Fibroblast of the aortic adventitia (primary cell): ENCODE measurements around the gene MED29. TPM values are rescaled to one million over a fixed set of nuclear protein-coding genes. Genes with fewer than 3 reads are reported as not detected.

Experiments
- DNase-seq: peaks from one replicate; pipeline ENCODE4 v3.0.0-alpha.2; 2010; ENCODE audit warnings: low read depth
- H3K4me3 ChIP-seq: 2 replicates; pipeline ENCODE4 v1.5.1; 2011; ENCODE audit warnings: low read depth, mild to moderate bottlenecking, control low read depth, low read length, moderate library complexity
- total RNA-seq: library from RNA; depleted of rRNA; stranded (reverse); fragments of >200 nt; gene quantifications from 2 replicates; pipeline ENCODE4 v1.2.3, GENCODE V29; 2012; ENCODE audit warnings: low replicate concordance
- TF ChIP-seq, protein P1 (sequence below): IDR thresholded peaks from 2 replicates; pipeline ENCODE4 v1.5.1; 2011; ENCODE audit warnings: mild to moderate bottlenecking, low read length, control low read depth, inconsistent platforms; ENCODE audit not compliant: insufficient read depth

Gene MED29
- total RNA-seq, 1 donor, result 25.7 TPM

DNA sequence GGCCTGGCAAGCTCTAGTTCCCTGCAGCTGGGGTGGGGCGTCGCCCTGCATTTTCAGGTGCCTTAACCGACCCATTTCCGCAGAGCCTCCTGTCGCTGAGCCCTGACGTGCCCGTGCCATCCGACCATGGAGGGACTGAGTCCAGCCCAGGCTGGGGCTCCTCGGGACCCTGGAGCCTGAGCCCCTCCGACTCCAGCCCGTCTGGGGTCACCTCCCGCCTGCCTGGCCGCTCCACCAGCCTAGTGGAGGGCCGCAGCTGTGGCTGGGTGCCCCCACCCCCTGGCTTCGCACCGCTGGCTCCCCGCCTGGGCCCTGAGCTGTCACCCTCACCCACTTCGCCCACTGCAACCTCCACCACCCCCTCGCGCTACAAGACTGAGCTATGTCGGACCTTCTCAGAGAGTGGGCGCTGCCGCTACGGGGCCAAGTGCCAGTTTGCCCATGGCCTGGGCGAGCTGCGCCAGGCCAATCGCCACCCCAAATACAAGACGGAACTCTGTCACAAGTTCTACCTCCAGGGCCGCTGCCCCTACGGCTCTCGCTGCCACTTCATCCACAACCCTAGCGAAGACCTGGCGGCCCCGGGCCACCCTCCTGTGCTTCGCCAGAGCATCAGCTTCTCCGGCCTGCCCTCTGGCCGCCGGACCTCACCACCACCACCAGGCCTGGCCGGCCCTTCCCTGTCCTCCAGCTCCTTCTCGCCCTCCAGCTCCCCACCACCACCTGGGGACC, 16.6 kb downstream of the MED29 start:
- H3K4me3 ChIP-seq, result peak overlapping the region; percentile 94
- TF ChIP-seq, protein P1, sequence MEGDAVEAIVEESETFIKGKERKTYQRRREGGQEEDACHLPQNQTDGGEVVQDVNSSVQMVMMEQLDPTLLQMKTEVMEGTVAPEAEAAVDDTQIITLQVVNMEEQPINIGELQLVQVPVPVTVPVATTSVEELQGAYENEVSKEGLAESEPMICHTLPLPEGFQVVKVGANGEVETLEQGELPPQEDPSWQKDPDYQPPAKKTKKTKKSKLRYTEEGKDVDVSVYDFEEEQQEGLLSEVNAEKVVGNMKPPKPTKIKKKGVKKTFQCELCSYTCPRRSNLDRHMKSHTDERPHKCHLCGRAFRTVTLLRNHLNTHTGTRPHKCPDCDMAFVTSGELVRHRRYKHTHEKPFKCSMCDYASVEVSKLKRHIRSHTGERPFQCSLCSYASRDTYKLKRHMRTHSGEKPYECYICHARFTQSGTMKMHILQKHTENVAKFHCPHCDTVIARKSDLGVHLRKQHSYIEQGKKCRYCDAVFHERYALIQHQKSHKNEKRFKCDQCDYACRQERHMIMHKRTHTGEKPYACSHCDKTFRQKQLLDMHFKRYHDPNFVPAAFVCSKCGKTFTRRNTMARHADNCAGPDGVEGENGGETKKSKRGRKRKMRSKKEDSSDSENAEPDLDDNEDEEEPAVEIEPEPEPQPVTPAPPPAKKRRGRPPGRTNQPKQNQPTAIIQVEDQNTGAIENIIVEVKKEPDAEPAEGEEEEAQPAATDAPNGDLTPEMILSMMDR, result no peak
- DNase-seq, result peak; percentile 28

DNA sequence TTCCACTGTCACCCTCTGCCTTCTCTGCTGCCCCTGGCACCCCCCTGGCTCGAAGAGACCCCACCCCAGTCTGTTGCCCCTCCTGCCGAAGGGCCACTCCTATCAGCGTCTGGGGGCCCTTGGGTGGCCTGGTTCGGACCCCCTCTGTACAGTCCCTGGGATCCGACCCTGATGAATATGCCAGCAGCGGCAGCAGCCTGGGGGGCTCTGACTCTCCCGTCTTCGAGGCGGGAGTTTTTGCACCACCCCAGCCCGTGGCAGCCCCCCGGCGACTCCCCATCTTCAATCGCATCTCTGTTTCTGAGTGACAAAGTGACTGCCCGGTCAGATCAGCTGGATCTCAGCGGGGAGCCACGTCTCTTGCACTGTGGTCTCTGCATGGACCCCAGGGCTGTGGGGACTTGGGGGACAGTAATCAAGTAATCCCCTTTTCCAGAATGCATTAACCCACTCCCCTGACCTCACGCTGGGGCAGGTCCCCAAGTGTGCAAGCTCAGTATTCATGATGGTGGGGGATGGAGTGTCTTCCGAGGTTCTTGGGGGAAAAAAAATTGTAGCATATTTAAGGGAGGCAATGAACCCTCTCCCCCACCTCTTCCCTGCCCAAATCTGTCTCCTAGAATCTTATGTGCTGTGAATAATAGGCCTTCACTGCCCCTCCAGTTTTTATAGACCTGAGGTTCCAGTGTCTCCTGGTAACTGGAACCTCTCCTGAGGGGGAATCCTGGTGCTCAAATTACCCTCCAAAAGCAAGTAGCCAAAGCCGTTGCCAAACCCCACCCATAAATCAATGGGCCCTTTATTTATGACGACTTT, 17.4 kb downstream of the MED29 start:
- TF ChIP-seq, protein P1, result no peak
- peak; percentile 59 for DNase-seq
- H3K4me3 ChIP-seq, result peak overlapping the region; percentile 94

DNA sequence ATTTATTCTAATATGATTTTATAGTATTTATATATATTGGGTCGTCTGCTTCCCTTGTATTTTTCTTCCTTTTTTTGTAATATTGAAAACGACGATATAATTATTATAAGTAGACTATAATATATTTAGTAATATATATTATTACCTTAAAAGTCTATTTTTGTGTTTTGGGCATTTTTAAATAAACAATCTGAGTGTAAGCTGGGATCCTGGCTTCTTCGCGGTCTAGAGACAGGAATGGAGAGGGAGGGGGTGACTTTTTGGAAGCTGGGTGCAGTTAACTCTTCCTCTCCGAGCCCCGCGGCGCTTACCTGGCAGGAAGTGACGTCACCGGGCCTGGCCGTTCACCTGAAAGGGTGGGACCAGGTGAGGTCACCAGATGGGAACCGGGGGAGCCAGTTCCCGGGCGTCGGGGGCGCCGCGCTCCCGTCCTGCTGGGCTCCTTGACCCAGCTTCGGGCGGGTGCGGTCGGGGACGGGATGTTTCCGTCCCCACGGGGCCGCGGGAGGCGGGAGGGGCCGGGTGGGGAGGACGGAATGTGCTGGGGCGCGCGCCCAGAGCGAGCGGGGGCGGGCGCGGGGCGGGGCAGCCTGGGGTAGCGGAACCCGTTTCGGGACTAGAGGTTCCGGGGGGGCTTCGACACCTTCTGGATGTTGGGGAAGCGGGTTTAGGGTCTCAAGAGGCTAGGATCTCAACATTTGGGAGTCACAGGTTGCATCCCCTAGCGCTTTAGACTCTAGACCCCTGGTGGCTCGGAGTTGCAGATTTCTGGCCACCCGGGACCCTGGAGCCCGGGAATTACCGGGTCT, 18.2 kb downstream of the MED29 start:
- peak overlapping the region; percentile 94 for H3K4me3 ChIP-seq
- no peak for DNase-seq
- TF ChIP-seq, protein P1, result peak; percentile 5

DNA sequence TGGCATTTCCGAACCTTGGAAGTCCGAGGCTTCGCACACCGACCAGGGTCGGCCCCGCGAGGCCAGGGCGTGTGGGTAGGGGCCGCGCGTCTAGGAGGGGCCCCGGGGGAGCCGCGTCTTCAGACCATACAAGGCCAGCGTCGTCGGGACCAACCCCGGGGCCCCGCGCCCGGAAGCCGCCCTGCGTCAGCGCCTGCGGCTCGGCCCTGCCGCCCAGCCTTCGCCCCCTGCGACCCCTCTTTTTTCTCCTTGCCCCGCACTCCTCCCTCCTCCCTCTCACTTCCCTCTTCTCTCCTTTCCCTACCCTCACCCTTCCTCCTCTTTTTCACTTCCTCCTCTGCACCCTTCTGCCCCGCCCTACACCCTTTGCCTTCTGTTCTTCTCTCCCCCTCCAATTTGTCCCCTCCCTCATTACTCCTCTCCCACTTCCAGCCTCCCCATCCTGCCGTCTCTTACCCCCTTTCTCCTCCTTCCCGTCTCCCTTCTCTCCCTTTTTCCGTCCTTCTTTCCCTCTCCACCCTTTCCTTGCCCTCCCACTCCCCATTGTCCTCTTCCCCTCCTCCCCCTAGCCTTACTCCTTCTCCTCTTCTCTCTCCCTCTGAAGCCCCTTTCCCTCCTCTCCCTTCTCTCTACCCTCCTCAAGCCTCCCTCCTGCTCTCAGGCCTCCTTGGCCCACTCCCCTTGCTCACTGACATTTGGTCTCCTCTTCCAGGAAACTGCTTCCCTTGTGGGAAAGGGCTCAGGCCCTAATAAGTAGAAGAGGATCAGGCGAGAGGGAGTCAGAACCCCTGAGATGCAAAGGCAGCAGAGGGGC, 19.0 kb downstream of the MED29 start:
- TF ChIP-seq, protein P1, result no peak
- H3K4me3 ChIP-seq, result peak overlapping the region; percentile 74
- DNase-seq, result peak; percentile 65

DNA sequence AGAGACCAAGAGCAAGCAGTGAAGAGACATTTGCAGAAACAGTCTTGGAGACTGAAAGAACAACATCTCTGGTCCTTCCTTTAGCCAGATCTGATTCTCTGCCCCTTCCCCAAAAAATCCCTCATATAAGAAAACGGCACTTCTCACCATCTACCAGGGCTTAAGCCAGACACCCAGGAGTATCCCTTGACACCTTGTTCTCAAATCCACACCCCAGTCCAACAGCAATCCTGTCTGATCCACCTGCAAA, 19.6 kb downstream of the MED29 start:
- no peak for DNase-seq
- TF ChIP-seq, protein P1, result no peak
- peak overlapping the region; percentile 74 for H3K4me3 ChIP-seq
